ENCODE data around the gene TRIM44. TPM values are rescaled to one million over a fixed set of nuclear protein-coding genes. Genes with fewer than 3 reads are reported as not detected.

TRIM44 gene
- total RNA-seq, 1 experiment from 2014 or later, result 33.4 TPM

DNA sequence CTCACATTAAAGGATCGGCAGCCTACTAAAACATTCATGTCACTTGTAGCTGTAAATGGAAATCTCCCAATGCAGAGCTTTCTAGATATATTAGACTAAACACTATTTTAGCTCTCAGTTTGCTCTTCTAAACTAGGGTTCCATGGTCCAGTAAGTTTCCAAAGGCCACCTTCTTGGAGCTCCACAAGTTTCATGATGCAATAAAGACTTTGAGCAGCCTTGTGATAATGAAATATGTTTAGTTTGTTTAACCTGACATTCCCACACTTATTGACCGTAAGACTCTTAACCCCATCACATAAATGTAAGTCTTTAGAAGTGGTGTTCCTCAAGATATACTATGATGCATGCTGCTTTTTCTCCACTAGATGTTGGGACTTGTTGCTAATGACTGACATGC lies 87.7 kb downstream of the TRIM44 start:
- no peaks in the 10 kb centered on the region for H3K79me2 ChIP-seq (ENCODE audit: insufficient read depth, low read length)
- no peak overlapping the region for H3K4me2 ChIP-seq (ENCODE audit: low read length)
- no peaks in the 10 kb centered on the region for H3K9me2 ChIP-seq (ENCODE audit: insufficient read depth)
- no peak overlapping the region for H3K4me3 ChIP-seq (replicated peaks in 1 of 2; ENCODE audit: low read depth in 1 of 2, low read length in 2 of 2)
- RAD21 ChIA-PET (ENCODE audit: low non-redundant PET in 1 of 2, low total read pairs in 2 of 2, uncharacterized antibody in 2 of 2, unreplicated experiment in 2 of 2), result no interaction called here
- no peaks in the 10 kb centered on the region for H4K20me1 ChIP-seq (ENCODE audit: insufficient read depth)
- H2AFZ ChIP-seq (ENCODE audit: low read depth, low read length, poor library complexity, severe bottlenecking), result no peak overlapping the region
- peaks cover 0 to 8% of the 10 kb centered on the region in 2 experiments; a peak in 1 of 4 replicates for H3K4me1 ChIP-seq (ENCODE audit: control insufficient read depth in 1 of 2, insufficient read depth in 2 of 2, low read length in 2 of 2)
- CTCF ChIA-PET, result interaction anchor here (1.2 kb wide), 1 partner anchor 72 kb away, joined by 4 read pairs; no protein-coding TSS in a partner anchor
- H3K27me3 ChIP-seq (ENCODE audit: insufficient read depth, low read length), result no peaks in the 10 kb centered on the region
- POLR2A ChIA-PET, result no interaction called here
- intact Hi-C loops (cut with micrococcal nuclease), result no loop called here
- ATAC-seq (no peak), DNase-seq (ENCODE audit: low read depth, low spot score) (no peak)
- H3K9ac ChIP-seq (ENCODE audit: low read length), result no peak overlapping the region
- H3K27ac ChIP-seq (ENCODE audit: low read depth, low read length), result no peak overlapping the region
- no peaks in the 10 kb centered on the region for H3K9me3 ChIP-seq (ENCODE audit: control insufficient read depth in 1 of 2, insufficient read depth in 1 of 2, low read depth in 1 of 2, low read length in 2 of 2)
- BruUV-seq (replicated peaks), result no TSS peak
- no peaks in the 10 kb centered on the region for H3K36me3 ChIP-seq (ENCODE audit: control insufficient read depth in 1 of 2, insufficient read depth in 2 of 2, low read length in 2 of 2)
- TF ChIP-seq SIN3A (IDR thresholded peaks at IDR 0.05; ENCODE audit: low read depth), result no peak
- TF ChIP-seq EZH2phosphoT487 (IDR thresholded peaks at IDR 0.05; ENCODE audit: borderline replicate concordance), result no peak
- no peak for TF ChIP-seq RAD21 (IDR thresholded peaks at IDR 0.05; ENCODE audit: low read depth)
- TF ChIP-seq, protein P1, sequence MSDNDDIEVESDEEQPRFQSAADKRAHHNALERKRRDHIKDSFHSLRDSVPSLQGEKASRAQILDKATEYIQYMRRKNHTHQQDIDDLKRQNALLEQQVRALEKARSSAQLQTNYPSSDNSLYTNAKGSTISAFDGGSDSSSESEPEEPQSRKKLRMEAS (IDR thresholded peaks at IDR 0.05), result no peak
- TF ChIP-seq SP1 (IDR thresholded peaks at IDR 0.05; ENCODE audit: low read depth), result no peak
- no peak for TF ChIP-seq CEBPB (IDR thresholded peaks at IDR 0.05; ENCODE audit: low read depth)
- no peak for TF ChIP-seq YY1 (IDR thresholded peaks at IDR 0.05; ENCODE audit: extremely low read depth, insufficient replicate concordance, low read depth, low read length)
- TF ChIP-seq CTCF (IDR thresholded peaks at IDR 0.05 in 2 of 3, conservative IDR thresholded peaks at IDR 0.05 in 1 of 3; ENCODE audit: borderline replicate concordance in 1 of 3, insufficient read depth in 1 of 3, low read depth in 2 of 3, low read length in 2 of 3), result no peak
- TF ChIP-seq POLR2AphosphoS5 (IDR thresholded peaks at IDR 0.05; ENCODE audit: low read depth, low read length), result no peak
- TF ChIP-seq ZNF274 (IDR thresholded peaks at IDR 0.05; ENCODE audit: low read depth, low read length), result no peak

All from HCT116 (cell line).